Liver (tissue), 9 donors: Measurements from ENCODE around the gene MAD2L1. TPM values are rescaled to one million over a fixed set of nuclear protein-coding genes. Genes with fewer than 3 reads are reported as not detected.
A peak's percentile ranks its signal among the peaks of the same experiment; 100 is the strongest.

ENCODE experiments used
- DNase-seq: peaks from one replicate; pipeline ENCODE4 v3.0.0-alpha.2; 2017; ENCODE audit warnings: low spot score
- H3K27ac ChIP-seq, 2 donors: one replicate each; pipeline ENCODE4 v1.7.0; 2013; ENCODE audit warnings: inconsistent platforms in 2 of 2, low read length in 2 of 2, control low read depth in 1 of 2, low read depth in 1 of 2, mild to moderate bottlenecking in 1 of 2
- H3K27me3 ChIP-seq, 4 donors: one replicate each; pipeline versions ENCODE4 v1.6.1 to v1.7.0; 2013; ENCODE audit warnings: low read length in 3 of 4, inconsistent platforms in 1 of 4, mild to moderate bottlenecking in 1 of 4, moderate library complexity in 1 of 4; ENCODE audit not compliant: control insufficient read depth in 4 of 4, insufficient read depth in 4 of 4
- H3K36me3 ChIP-seq, 4 donors: one replicate each; pipeline versions ENCODE4 v1.6.1 to v1.7.0; 2013; ENCODE audit warnings: low read length in 3 of 4, mild to moderate bottlenecking in 3 of 4, low read depth in 1 of 4, moderate library complexity in 1 of 4; ENCODE audit not compliant: control insufficient read depth in 4 of 4, insufficient read depth in 3 of 4
- H3K4me1 ChIP-seq, 4 donors: one replicate each; pipeline versions ENCODE4 v1.6.1 to v1.7.0; 2013; ENCODE audit warnings: low read length in 3 of 4, mild to moderate bottlenecking in 3 of 4, moderate library complexity in 1 of 4; ENCODE audit not compliant: control insufficient read depth in 4 of 4, insufficient read depth in 4 of 4
- H3K4me3 ChIP-seq, 3 donors: one replicate each; pipeline versions ENCODE4 v1.6.1 to v1.7.0; 2013; ENCODE audit warnings: low read length in 3 of 3, control low read depth in 1 of 3, low read depth in 1 of 3, mild to moderate bottlenecking in 1 of 3
- H3K9ac ChIP-seq, 2 donors: one replicate each; pipeline ENCODE4 v1.7.0; 2013; ENCODE audit warnings: low read length in 2 of 2, mild to moderate bottlenecking in 2 of 2, moderate library complexity in 2 of 2, control low read depth in 1 of 2, low read depth in 1 of 2
- H3K9me3 ChIP-seq, 4 donors: one replicate each; pipeline versions ENCODE4 v1.6.1 to v1.7.0; 2013; ENCODE audit warnings: low read length in 3 of 4; ENCODE audit not compliant: control insufficient read depth in 4 of 4
- EGR1 ChIP-seq, 2 donors: IDR thresholded peaks; 2 replicates each; pipeline ENCODE4 v1.6.1; 2016 to 2018; ENCODE audit warnings: antibody characterized with exemption in 2 of 2, low read depth in 2 of 2
- FOXA1 ChIP-seq: IDR thresholded peaks from 2 replicates; pipeline ENCODE4 v1.6.1; 2016; ENCODE audit warnings: antibody characterized with exemption
- FOXA2 ChIP-seq: IDR thresholded peaks from 2 replicates; pipeline ENCODE4 v1.6.1; 2016; ENCODE audit warnings: antibody characterized with exemption
- HNF4A ChIP-seq, 2 donors: conservative IDR thresholded peaks; 2 replicates each; pipeline ENCODE4 v1.6.1; 2016; ENCODE audit warnings: antibody characterized with exemption in 2 of 2, mild to moderate bottlenecking in 2 of 2
- HNF4G ChIP-seq: IDR thresholded peaks from 2 replicates; pipeline ENCODE4 v1.6.1; 2016; ENCODE audit warnings: antibody characterized with exemption
- JUND ChIP-seq, 2 donors: IDR thresholded peaks; 2 replicates each; pipeline ENCODE4 v1.6.1; 2016; ENCODE audit warnings: antibody characterized with exemption in 2 of 2
- RAD21 ChIP-seq, 2 donors: IDR thresholded peaks; 2 replicates each; pipeline ENCODE4 v1.6.1; 2016; ENCODE audit warnings: antibody characterized with exemption in 2 of 2, mild to moderate bottlenecking in 2 of 2
- SP1 ChIP-seq: IDR thresholded peaks from 2 replicates; pipeline ENCODE4 v1.6.1; 2018; ENCODE audit warnings: antibody characterized with exemption, mild to moderate bottlenecking
- TAF1 ChIP-seq: conservative IDR thresholded peaks from 2 replicates; pipeline ENCODE4 v1.6.1; 2016; ENCODE audit warnings: antibody characterized with exemption, mild to moderate bottlenecking
- WGBS: extraction: QIAGEN DNeasy Blood & Tissue Kit; methylation state at CpG from one replicate; pipeline ENCODE4 v1.1.7; 2013; 5-methylcytosine and 5-hydroxymethylcytosine counted together
- polyA plus RNA-seq, 2 donors: library from polyadenylated mRNA; stranded (reverse) in 1 of 2; unstranded in 1 of 2; fragments of 200-250 nt in 1 of 2; fragments of >200 nt in 1 of 2; fragmentation: Nextera tagmentation in 1 of 2; extraction: Ambion mirVana in 1 of 2; gene quantifications; one replicate each; pipeline versions ENCODE4 v1.2.1 to v1.2.3, GENCODE V29; 2013 to 2015
- total RNA-seq, 2 donors: library from RNA; depleted of rRNA; stranded (reverse); fragments of >200 nt; gene quantifications; one replicate each; pipeline ENCODE4 v1.2.3, GENCODE V29; 2014
- TF ChIP-seq, protein P1 (sequence below): IDR thresholded peaks from 2 replicates; pipeline ENCODE4 v1.6.1; 2016; ENCODE audit warnings: antibody characterized with exemption
- TF ChIP-seq, protein P2 (sequence below): fragments of 150-350 bp; IDR thresholded peaks from 2 replicates; pipeline ENCODE4 v1.5.1; 2017; ENCODE audit warnings: improper control_type of control experiment, low read depth, low read length; ENCODE audit not compliant: missing input control
- TF ChIP-seq, protein P3 (sequence below): IDR thresholded peaks from 2 replicates; pipeline ENCODE4 v1.6.1; 2016; ENCODE audit warnings: antibody characterized with exemption
- TF ChIP-seq, protein P4 (sequence below): IDR thresholded peaks from 2 replicates; pipeline ENCODE4 v1.6.1; 2016; ENCODE audit warnings: antibody characterized with exemption
- donor health status: healthy.
- donor health status: healthy.
- donor health status: healthy.
- donor health status: healthy.
- donor health status: healthy.

MAD2L1 gene
- total and polyA plus RNA-seq, 4 donors, result 0.17 to 28.1 (median 2.3) TPM

DNA sequence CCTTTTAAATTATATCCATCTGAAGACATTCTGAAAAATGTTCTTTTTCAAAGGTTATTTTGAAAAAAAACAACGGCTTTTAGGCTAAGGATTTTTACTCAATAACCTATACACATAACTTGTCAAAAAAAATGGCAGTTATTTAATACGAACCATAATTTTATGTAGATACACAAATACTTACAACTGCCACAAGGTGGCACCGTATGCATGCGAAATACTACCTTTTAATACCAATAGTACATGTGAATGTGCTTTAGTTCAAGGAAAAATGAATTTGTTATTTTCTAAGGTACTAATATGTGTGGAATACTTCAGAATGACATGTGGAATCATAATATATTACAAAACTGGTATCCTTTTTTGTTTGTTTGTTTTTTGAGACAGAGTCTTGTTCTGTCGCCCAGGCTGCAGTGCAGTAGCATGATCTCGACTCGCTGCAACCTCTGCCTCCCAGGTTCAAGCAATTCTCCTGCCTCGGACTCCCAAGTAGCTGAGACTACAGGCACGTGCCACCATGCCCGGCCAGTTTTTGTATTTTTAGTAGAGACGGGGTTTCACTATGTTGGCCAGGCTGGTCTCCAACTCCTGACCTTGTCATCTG lies 4.6 kb upstream of the MAD2L1 start:
- Histone ChIP-seq H3K27ac (no peak overlapping the region), H3K27me3 (no peaks in the 10 kb centered on the region), H3K9me3 (no peaks in the 10 kb centered on the region), H3K4me3 (no peak overlapping the region), H3K4me1 (peaks cover 2 to 10% (median 7%) of the 10 kb centered on the region in 4 donors), H3K36me3 (no peaks in the 10 kb centered on the region), H3K9ac (no peak overlapping the region)
- no peak for DNase-seq
- TF ChIP-seq, protein P1, sequence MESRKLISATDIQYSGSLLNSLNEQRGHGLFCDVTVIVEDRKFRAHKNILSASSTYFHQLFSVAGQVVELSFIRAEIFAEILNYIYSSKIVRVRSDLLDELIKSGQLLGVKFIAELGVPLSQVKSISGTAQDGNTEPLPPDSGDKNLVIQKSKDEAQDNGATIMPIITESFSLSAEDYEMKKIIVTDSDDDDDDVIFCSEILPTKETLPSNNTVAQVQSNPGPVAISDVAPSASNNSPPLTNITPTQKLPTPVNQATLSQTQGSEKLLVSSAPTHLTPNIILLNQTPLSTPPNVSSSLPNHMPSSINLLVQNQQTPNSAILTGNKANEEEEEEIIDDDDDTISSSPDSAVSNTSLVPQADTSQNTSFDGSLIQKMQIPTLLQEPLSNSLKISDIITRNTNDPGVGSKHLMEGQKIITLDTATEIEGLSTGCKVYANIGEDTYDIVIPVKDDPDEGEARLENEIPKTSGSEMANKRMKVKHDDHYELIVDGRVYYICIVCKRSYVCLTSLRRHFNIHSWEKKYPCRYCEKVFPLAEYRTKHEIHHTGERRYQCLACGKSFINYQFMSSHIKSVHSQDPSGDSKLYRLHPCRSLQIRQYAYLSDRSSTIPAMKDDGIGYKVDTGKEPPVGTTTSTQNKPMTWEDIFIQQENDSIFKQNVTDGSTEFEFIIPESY, result no peak
- peak; percentile 78 to 79 for TF ChIP-seq RAD21 (IDR thresholded peaks at IDR 0.05)
- TF ChIP-seq, protein P2, sequence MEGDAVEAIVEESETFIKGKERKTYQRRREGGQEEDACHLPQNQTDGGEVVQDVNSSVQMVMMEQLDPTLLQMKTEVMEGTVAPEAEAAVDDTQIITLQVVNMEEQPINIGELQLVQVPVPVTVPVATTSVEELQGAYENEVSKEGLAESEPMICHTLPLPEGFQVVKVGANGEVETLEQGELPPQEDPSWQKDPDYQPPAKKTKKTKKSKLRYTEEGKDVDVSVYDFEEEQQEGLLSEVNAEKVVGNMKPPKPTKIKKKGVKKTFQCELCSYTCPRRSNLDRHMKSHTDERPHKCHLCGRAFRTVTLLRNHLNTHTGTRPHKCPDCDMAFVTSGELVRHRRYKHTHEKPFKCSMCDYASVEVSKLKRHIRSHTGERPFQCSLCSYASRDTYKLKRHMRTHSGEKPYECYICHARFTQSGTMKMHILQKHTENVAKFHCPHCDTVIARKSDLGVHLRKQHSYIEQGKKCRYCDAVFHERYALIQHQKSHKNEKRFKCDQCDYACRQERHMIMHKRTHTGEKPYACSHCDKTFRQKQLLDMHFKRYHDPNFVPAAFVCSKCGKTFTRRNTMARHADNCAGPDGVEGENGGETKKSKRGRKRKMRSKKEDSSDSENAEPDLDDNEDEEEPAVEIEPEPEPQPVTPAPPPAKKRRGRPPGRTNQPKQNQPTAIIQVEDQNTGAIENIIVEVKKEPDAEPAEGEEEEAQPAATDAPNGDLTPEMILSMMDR, result peak; percentile 56
- 51% methylated on average over 11 of the region's 11 CpGs for WGBS

DNA sequence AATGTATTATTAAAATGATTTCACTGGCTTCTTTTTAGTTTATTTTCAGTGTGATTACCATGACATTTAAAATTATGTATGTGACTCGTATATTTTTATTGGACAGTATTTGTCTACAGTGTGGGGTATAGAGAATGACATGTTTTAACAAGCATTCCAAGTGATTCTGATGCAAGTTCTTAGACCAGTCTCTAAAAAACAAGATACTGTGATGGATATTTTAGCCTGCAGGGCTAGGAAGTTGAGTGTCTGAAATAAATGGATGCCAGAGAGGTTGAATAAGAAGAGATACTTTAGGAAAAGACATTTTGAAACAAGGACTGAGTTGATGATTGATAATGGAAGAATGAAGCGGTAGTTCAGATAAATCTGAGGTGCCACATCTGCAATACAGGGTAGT lies 3.5 kb upstream of the MAD2L1 start:
- no peak overlapping the region for H3K9ac ChIP-seq
- no peaks in the 10 kb centered on the region for H3K36me3 ChIP-seq
- peaks cover 6 to 15% (median 10%) of the 10 kb centered on the region in 4 donors for H3K4me1 ChIP-seq
- no peaks in the 10 kb centered on the region for H3K27me3 ChIP-seq
- H3K27ac ChIP-seq, result no peak overlapping the region
- H3K4me3 ChIP-seq, result no peak overlapping the region
- no peak for DNase-seq
- no peaks in the 10 kb centered on the region for H3K9me3 ChIP-seq
- 95% methylated on average over 2 of the region's 2 CpGs for WGBS
- TF ChIP-seq SP1 (no peak), TAF1 (no peak), FOXA1 (no peak), JUND (IDR thresholded peaks at IDR 0.05) (no peak), FOXA2 (no peak), EGR1 (IDR thresholded peaks at IDR 0.05; ENCODE audit: low read depth in 2 of 2) (no peak), HNF4G (no peak), HNF4A (conservative IDR thresholded peaks at IDR 0.05) (no peak)
- TF ChIP-seq, protein P2, result no peak
- TF ChIP-seq, protein P3, sequence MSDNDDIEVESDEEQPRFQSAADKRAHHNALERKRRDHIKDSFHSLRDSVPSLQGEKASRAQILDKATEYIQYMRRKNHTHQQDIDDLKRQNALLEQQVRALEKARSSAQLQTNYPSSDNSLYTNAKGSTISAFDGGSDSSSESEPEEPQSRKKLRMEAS, result no peak
- TF ChIP-seq, protein P4, sequence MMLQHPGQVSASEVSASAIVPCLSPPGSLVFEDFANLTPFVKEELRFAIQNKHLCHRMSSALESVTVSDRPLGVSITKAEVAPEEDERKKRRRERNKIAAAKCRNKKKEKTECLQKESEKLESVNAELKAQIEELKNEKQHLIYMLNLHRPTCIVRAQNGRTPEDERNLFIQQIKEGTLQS, result no peak
- TF ChIP-seq, protein P1, result no peak
